Measurements from ENCODE around the gene USP7.

The USP7 gene

GRCh38 chr16:8950580-8951077, 13.1 kb downstream of the USP7 start:
- DNase-seq = no peak

- DNase-seq = no peak
Observed at GRCh38 chr16:8949536-8950418, 13.9 kb downstream of the USP7 start.

- no peak for DNase-seq
Observed at GRCh38 chr16:8948831-8949230, 14.9 kb downstream of the USP7 start.

DNA sequence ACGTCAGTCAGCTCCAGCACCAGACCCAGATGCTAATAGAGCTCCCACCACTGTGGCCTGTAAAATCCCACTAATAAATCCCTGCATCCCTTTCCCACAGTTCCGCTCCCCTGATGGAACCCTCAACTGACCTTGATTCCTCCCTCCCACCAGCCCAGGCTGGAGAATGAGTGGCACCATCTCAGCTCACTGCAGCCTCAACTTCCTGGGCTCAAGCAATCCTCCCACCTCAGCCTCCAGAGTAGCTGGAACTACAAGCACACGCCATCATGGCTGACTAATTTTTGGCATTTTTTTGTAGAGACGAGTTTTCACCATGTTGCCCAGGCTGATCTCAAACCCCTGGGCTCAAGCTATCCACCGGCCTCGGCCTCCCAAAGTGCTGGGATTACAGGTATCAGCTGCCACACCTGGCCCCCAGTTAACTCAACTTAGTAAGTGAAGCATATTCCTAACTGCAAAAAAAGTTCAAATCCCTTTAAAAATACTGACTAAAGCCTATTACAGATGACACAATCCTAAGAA, 15.6 kb downstream of the USP7 start:
- no peak for DNase-seq

DNA sequence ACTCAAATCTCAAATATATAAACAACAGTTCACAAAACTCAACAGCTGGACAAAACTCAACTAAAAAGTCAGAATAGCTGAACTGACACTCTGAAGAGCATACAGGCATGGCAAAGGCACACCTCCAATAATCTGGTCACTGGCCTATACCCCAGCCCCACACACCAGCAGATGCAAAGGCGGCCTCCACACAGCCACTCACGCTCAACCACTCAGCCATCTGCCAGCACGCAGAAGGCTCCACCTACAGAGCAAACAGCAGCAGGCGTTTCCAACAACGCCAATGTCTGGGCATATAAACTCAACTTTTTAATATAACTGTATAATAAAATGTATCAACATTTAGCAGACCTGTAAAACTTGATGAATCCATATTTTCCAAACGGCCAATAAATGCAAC, 17.2 kb downstream of the USP7 start:
- peak; percentile 6 to 28 for DNase-seq

GRCh38 chr16:8945626-8946296, 17.9 kb downstream of the USP7 start:
- DNase-seq = no peak

DNA sequence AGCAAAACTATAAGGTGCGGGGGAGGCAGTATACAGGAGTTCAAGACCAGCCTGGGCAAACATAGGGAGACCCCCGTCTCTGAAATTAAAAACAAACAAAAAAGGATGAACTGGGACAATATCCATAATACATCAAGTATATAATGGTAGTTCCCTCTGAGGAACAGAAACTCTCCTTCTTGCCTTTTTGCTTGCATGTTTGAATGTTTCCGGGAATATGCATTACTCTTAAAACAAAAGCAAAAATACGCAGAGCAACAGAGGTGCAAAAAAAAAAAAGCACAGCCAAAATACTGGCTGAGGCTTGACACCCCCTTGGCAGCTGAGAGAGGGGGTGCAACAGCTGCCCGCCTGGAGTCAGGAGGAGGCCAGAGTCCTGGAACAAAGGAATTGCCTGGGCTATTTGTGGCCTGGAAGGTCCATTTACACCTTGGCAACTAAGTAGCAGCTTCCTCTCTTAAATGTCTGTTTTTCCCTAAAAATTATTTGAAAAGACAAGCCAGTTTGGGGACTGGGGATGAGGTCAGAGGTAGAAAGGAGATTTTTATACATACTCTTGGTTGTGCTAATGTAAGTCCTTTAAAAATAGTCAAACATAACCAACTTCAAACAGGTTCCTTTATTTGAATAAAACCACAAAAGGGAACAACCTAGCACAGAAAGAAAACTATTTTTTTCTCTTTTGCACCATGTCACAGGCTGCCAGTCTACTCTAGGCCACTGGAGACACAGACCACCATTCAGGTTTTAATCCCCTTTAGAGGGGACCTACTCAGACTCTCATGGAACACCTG, 19.5 kb downstream of the USP7 start:
- DNase-seq = no peak

DNA sequence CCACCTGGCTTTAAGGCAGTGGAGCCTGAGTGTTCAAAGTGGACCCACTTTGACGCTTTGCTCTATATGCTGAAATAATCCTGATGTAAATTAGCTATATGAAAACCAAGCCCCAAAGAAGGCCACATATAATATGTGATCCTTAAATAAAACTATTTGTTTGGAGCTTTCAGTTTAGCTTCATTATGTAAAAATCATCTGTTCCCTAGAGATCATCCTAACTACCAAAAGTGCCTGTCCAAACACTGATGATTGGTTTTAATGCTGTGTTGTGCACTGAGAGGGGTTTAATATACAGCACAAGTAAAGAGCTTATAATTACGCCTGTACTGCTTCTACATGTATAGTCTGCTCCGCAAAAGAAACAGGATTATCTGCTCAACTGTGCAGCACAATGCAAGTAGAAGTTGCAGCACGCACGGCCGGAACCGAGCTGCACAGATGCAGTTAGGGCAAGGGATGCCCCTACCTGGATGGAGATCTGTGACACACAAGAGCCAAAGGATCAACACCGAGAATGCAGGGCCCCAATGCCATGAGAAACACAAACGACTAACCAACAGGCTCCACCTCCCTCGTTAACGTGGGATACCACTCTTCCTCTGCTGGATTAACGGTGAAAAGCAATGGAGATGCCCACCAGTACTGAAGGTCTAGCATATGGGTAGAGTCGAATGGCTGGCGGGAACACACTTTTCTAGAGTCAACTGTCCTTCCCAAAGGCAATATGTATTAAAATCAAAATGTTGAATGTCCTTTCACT, 20.5 kb downstream of the USP7 start:
- no peak for DNase-seq

- DNase-seq = no peak
Observed at GRCh38 chr16:8941718-8942344, 21.9 kb downstream of the USP7 start.

DNA sequence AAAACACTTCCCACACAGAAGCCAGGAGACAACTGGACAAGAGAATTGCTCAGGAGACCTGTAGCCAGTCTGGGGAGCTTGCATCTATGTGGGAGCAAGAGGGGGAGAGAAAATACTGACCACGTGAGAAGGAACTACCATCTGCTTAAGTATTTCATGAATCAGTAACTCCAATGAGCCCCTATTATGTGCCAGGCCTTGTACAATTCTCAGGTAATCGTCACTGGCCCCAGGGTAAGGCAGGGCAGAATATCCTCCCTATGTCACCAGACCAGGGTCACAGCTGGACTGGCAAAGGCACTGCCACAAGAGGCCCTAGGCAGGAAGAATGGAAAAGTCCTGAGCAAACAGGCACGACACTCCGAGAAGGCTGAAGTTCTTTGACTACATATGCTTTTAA, 25.9 kb downstream of the USP7 start:
- no peak for DNase-seq

DNA sequence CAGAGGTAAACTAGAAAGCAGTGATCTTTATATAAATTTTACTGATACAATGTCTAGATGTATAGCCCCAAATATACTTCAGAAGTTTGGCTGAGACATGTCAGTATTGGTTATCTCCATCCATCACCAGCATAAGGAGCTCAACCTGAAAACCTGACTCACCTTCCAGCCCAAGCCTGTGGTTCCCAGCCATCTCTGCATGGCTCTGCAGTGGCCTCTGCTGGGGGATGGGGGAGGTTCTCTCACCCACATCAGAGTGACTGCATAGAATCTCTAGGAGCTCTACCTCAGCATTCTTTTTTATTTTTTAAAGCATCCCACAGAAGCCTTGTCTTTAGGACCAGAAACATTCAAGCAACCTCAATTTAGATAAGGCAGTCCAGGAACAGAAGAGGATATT, 27.3 kb downstream of the USP7 start:
- no peak for DNase-seq

- no peak for DNase-seq
Observed at GRCh38 chr16:8935989-8936388, 27.7 kb downstream of the USP7 start.

GRCh38 chr16:8934601-8935000, 29.1 kb downstream of the USP7 start:
- no peak for DNase-seq

DNA sequence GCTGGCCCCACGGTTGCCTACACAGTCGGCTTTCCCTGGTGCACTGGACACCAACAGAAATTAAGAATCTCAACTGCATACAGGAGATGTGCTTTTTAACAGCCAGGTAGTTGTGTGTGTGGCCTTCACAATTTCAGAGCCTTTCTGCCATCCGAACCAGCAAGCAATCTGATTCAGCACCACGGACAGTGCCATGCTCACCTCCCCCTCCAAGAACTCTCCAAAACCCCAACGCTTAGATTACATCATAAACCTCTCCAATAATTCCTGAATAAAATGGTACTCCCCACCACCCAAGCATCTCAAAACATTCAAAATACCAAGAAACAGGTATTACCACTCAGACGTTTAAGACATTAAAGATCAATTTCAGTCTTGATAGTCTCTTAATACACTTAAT, 31.8 kb downstream of the USP7 start:
- no peak for DNase-seq

DNA sequence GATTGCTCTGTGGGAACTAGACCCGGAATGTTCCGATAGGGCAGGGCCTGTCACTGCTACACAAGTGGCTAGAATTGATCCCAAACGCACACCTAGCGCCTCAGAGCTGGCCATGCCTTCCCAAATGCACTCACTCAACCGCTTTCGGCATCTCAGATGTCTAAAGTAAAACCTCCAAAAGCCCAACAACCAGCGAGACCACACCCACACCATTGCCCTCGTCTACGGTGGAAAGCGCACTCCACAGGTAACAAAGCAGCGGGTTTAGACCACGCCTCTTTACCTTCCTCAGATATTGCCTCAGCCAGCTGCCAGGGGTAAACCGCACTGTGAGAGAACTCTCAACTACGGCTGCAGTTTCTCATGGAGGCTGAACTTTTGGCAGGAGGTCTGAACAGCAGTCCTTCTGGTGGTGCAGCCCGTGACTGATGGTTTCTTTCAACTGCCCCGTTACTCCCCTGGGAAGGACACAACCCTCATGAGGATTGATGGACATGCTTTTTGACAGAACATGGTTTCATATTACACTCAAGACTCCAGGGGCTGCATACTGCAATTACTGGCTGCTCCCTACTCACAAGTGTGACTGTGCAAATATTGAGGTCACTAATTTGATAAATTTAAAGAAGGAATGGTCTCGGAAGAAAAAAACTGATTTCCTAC, 34.5 kb downstream of the USP7 start:
- peak in 1 of 2 experiments; percentile 23 for DNase-seq

DNA sequence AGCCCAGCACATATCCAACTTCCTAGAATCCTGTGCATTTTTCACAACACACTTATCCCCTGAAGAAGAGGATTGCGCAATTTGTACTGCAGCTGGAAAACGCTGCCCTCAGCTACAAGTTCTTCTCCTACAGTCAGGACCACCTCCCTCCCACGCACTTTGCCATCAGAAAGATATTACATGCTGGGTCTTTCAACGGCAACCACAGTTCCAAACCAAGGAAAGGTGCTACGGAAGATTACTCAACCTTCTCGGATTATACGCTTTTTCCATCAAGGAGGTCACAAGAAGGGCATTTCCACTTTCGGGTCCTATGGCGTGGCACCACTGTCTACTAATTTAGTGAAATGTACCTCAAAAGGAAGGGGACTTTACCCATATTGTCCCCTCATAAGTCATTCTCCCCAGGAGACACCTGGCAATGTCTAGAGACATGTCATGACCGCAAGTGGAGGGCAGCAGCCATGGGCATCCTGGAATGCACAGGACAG, 35.2 kb downstream of the USP7 start:
- DNase-seq = no peak

- no peak for DNase-seq
Observed at GRCh38 chr16:8926827-8927226, 36.9 kb downstream of the USP7 start.

DNA sequence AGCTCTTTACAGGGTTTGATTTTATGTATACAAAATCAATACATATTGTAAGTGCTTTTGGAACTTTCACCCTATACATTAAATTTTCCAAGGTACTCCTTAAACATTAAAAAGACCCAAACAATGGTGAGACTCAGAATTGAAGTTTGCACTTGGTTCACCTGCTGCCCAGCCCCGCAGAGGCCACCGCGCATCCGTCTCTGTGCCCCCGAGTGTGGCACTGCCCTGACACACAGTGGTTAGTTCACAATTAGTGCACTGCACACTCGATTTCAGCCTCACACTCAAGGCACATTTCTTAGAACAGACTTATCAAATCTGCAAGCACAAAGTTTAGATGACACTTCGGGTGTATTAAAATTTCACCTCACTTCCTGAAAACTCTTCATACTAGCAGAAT, 38.3 kb downstream of the USP7 start:
- no peak for DNase-seq

GRCh38 chr16:8924214-8924613, 39.5 kb downstream of the USP7 start:
- no peak for DNase-seq

DNA sequence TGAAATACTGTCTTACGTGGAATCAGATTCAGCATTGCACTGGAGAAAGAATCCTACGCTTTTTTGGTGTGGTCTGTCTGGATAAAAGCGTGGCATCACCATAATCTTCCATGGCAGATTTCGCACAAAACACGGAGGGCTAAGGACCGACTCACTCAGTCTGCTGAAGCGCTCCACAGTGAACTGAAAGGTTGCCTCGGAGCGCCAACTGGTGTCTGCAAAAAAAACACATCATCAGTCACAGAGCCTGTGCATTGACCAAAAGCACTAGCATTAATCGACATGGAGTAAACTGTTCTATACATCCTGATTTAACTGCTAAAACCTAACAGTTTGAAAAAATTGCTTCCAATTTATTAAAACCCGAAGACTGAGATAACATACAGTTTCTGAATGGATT, 40.5 kb downstream of the USP7 start:
- no peak for DNase-seq

DNA sequence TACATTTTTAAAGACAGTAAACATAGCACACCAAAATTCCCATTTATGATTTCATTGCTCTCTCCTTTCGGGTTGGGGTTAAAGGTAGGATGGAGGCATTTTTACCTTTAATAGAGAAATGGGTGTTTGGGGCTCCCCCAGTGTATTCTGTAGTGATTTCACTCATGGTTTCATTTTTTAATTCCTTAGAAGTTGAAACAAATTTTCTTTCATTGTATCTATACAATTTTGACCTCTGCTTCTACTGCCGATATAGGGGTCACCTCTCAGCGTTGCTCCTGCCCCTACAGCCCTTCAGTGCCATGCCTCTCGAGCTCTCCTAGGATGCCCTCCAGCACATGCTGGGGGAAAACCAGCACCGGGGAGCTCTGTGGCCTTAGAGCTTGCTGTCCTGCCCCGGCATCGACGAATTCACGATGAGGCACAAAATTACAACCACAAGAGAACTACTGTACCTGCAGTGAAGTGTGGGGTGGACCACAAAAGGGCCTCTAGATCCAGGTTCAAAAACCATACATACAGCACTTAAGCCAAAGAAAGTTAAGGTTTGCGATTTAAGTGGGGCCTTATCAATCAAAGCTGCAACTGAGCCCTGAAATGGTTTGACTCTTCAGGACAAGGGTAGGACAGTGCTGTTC, 42.2 kb downstream of the USP7 start:
- no peak for DNase-seq

Data from NCI-H446 (cell line).